ENCODE measurements around the gene GLB1L. TPM values are rescaled to one million over a fixed set of nuclear protein-coding genes. Genes with fewer than 3 reads are reported as not detected.
A peak's percentile ranks its signal among the peaks of the same experiment; 100 is the strongest.

The GLB1L gene
- total RNA-seq, 4 donors from 2014 or later = 5.9 to 9.7 (median 6.6) TPM

DNA sequence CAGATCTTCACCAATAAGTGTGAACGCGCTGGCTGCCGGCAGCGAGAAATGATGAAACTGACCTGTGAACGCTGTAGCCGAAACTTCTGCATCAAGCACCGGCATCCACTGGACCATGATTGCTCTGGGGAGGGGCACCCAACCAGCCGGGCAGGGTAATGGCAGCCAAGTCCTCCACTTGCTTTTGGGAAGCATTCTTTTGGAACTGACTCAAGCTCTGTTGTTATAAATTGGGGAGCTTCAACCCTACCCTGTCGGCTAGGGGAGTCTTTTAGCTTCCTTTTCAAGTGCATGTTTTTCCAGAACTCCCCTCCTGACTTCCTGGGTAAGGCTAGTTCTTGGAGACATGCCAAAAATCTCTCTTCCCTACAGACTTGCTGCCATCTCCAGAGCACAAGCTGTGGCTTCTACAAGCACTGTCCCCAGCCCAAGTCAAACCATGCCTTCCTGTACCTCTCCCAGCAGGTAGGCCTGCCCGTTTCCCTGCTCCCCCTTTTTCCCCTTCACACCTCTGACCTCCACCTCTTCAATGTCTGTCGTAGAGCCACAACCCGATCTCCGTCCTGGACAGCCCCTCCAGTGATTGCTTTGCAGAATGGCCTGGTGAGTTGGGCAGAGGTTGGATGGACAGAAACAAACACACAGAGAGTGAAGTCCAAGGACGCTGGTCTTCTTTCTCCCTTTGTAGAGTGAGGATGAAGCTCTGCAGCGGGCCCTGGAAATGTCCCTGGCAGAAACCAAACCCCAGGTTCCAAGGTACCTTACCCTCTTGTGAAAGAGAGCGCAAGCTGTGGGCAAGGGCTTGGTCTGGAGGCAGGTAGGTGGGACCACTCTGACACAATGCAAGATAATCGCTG is 37.1 kb downstream of the GLB1L start:
- no peak for ATAC-seq
- Histone ChIP-seq H3K4me1 (peaks cover 0 to 29% (median 9%) of the 10 kb centered on the region in 3 donors), H3K4me3 (peak overlapping the region in 1 of 2 donors; percentile 59), H3K36me3 (peaks cover 0 to 47% of the 10 kb centered on the region in 2 donors), H3K9me3 (no peaks in the 10 kb centered on the region), H3K27me3 (no peaks in the 10 kb centered on the region), H3K27ac (peak overlapping the region; percentile 73 to 99 (median 93))
- TF ChIP-seq POLR2A (IDR thresholded peaks at IDR 0.05) = no peak
- TF ChIP-seq POLR2AphosphoS5 (IDR thresholded peaks at IDR 0.05) = peak; percentile 38
- 45 to 64% methylated on average over 8 to 11 of the region's 17 CpGs for WGBS, 2 donors (ENCODE audit: low coverage in 1 of 2)

DNA sequence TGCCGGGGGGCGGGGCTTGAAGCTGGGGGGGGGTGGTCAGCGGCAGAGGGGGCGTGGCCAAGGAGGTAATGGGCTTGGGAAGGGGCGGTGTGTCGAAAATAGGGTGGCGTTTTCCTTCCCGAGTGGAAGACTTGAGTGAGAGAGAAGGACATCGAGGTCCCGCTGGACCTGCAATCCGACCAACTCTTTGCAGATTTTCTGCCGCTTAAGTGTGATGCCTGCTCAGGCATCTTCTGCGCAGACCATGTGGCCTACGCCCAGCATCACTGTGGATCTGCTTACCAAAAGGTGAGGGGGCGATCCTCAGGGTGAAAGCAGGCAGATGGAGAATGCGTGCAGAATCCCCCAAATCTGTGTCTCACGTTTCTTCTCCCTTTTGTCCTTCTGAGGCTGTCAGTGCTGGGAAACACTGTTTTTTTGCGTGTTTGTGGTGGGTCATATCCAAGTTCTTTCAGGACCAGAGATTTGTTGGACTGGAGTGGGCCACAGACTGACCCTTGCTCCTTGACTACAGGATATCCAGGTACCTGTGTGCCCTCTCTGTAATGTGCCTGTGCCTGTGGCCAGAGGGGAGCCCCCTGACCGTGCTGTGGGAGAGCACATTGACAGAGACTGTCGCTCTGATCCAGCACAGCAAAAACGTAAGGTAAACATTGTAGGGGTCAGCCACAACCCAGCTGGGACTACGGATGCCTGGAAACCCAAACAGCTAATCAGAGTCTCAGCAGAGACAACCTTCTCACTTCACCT is 37.9 kb downstream of the GLB1L start:
- H3K27me3 ChIP-seq = no peaks in the 10 kb centered on the region
- ATAC-seq = no peak
- peaks cover 0 to 29% (median 9%) of the 10 kb centered on the region in 3 donors for H3K4me1 ChIP-seq
- peak overlapping the region; percentile 59 to 68 for H3K4me3 ChIP-seq
- TF ChIP-seq POLR2AphosphoS5 (IDR thresholded peaks at IDR 0.05) = no peak
- TF ChIP-seq, protein P1, sequence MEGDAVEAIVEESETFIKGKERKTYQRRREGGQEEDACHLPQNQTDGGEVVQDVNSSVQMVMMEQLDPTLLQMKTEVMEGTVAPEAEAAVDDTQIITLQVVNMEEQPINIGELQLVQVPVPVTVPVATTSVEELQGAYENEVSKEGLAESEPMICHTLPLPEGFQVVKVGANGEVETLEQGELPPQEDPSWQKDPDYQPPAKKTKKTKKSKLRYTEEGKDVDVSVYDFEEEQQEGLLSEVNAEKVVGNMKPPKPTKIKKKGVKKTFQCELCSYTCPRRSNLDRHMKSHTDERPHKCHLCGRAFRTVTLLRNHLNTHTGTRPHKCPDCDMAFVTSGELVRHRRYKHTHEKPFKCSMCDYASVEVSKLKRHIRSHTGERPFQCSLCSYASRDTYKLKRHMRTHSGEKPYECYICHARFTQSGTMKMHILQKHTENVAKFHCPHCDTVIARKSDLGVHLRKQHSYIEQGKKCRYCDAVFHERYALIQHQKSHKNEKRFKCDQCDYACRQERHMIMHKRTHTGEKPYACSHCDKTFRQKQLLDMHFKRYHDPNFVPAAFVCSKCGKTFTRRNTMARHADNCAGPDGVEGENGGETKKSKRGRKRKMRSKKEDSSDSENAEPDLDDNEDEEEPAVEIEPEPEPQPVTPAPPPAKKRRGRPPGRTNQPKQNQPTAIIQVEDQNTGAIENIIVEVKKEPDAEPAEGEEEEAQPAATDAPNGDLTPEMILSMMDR (IDR thresholded peaks at IDR 0.05) = no peak
- no peak for TF ChIP-seq POLR2A (IDR thresholded peaks at IDR 0.05)
- no peak for TF ChIP-seq EP300 (IDR thresholded peaks at IDR 0.05)
- H3K27ac ChIP-seq = peak overlapping the region; percentile 73 to 99 (median 93)
- H3K9me3 ChIP-seq = no peaks in the 10 kb centered on the region
- H3K36me3 ChIP-seq = peaks cover 0 to 39% of the 10 kb centered on the region in 2 donors
- 0% methylated on average over 7 to 12 of the region's 22 CpGs for WGBS, 2 donors (ENCODE audit: low coverage in 1 of 2)

DNA sequence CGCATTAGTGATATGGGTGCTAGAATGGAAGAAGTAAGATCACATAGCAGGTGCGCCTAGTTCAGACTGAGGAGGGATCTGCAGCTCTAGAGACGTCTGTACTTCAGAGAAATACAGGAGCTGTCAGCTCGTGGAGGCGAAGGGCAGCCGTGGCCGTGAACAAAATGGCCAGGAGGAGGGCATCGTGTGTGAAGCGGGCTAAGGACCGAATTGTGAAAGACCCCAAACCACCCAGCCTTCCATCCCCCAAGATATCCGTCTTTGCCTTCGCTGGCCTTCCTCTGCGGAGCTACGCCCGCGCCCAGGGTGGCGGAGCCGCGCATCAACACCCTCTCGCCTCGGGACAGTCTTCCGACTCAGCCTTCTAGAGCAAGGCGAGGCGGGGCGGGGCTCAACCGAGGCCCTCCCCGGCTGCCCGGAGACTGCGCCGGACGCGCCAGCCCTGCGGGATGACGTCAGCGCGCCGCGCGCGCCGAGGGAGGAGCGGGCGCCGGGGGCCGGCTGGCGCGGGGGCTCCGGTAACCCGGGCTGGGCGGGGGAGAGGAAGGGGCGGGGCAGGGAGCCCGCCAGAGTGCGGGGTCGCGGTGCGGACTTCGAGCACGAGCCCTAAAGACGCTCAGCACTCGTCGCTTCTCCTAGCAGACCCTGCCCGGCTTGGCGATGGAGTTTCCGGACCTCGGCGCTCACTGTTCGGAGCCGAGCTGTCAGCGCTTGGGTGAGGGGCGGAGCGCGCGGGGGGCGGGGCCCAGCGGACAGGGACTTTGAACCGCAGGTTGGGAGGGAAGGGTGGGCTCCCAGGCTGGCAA is 38.7 kb downstream of the GLB1L start, which contains the start of gene ZFAND2B:
Gene ZFAND2B, plus strand, starts transcription at position 455 of the 806 bp plus-strand sequence. Its CDS starts 206 bp downstream, at position 661.
- ATAC-seq = peak; percentile 98
- Histone ChIP-seq H3K4me1 (peaks cover 0 to 29% (median 9%) of the 10 kb centered on the region in 3 donors), H3K4me3 (peak within 1 kb of the TSS; percentile 59 to 68), H3K27ac (peak within 1 kb of the TSS; percentile 73 to 99 (median 93)), H3K27me3 (no peaks in the 10 kb centered on the region), H3K36me3 (peaks cover 0 to 33% of the 10 kb centered on the region in 2 donors), H3K9me3 (no peaks in the 10 kb centered on the region)
- TF ChIP-seq EP300 (IDR thresholded peaks at IDR 0.05) = no peak
- TF ChIP-seq POLR2A (IDR thresholded peaks at IDR 0.05) = peak; percentile 90 to 94
- peak; percentile 96 for TF ChIP-seq POLR2AphosphoS5 (IDR thresholded peaks at IDR 0.05)
- TF ChIP-seq, protein P1 (IDR thresholded peaks at IDR 0.05) = peak in 3 of 4 experiments; percentile 13 to 48 (median 44)
- WGBS, 2 donors (ENCODE audit: low coverage in 1 of 2) = 0% methylated on average over 2 to 7 of the region's 76 CpGs

DNA sequence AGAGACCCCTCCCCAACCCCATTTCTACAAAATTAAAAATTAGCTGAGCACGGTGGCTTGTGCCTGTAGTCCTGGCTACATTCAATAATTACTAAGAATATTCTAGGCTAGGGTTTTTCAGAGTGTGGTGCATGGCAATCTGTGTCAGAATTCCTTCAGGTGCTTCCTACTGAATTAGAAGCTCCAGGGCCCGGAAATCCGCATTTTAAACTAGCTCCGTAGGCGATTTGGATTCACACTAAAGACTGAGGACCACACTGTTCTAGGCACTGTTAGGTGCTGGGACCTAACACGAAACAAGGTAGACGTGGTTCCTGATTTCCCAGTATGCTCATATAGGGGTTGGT is 39.3 kb downstream of the GLB1L start:
- TF ChIP-seq, protein P1 (IDR thresholded peaks at IDR 0.05) = no peak
- TF ChIP-seq POLR2A (IDR thresholded peaks at IDR 0.05) (no peak), POLR2AphosphoS5 (IDR thresholded peaks at IDR 0.05) (no peak), EP300 (IDR thresholded peaks at IDR 0.05) (no peak)
- WGBS, 2 donors (ENCODE audit: low coverage in 1 of 2) = 10 to 12% methylated on average over 4 to 7 of the region's 7 CpGs
- Histone ChIP-seq H3K4me3 (peak overlapping the region; percentile 59 to 68), H3K27ac (peak overlapping the region; percentile 73 to 99 (median 93)), H3K27me3 (no peaks in the 10 kb centered on the region), H3K4me1 (peaks cover 0 to 29% (median 9%) of the 10 kb centered on the region in 3 donors), H3K36me3 (peaks cover 0 to 27% of the 10 kb centered on the region in 2 donors), H3K9me3 (no peaks in the 10 kb centered on the region)
- ATAC-seq = no peak

All from gastroesophageal sphincter (tissue), 4 donors.